Measurements from ENCODE around the gene MYPN.
A peak's percentile ranks its signal among the peaks of the same experiment; 100 is the strongest.
"Not testable (repeated sequence)": the region's sequence is repeated elsewhere in the genome, so short reads cannot be mapped to it uniquely, and the experiment has no call there.

Gene MYPN

GRCh38 chr10:68171539-68172080 is 62.3 kb downstream of the MYPN start:
- DNase-seq = peak in 1 of 5 experiments; percentile 12

DNA sequence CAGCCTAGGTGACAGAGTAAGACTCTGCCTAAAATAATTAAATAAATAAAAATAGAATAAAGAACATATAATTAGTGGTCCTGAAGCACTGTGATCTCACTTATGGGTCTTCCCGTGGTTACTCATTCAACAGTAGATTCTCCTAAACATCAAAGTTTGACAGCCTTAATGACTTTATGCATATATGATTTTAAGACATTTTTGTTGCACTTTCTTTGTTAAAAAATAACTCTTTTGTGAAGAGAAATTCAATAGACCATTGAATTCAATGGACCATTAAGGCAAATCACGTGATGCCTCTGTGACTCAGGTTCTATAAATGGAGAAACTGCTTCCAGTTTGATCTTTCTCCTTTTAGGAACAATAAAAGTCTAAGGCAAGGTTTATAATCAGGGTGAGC is 63.0 kb downstream of the MYPN start:
- no peak for DNase-seq

GRCh38 chr10:68175949-68176348 is 66.7 kb downstream of the MYPN start:
- DNase-seq = no peak

DNA sequence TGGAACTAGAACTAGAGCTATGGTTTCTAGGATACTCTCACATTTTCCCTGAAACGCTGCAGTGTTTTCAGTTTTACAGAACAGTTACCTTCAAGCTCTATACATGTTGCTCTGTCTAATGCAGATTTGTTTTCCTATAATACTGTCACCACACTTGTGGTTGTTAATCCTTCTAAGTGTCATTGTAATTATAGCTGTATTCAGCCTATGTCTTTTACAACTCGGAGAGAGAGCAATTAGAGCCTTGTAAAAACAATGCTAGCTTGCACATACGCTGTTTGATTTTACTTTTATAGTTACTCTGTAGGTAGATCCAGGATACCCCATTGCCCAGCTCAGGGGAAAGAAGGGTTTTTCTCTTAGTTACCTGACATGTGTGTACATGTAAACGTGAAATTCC is 67.5 kb downstream of the MYPN start:
- no peak for DNase-seq

GRCh38 chr10:68178592-68178991 is 69.3 kb downstream of the MYPN start:
- DNase-seq = no peak

- DNase-seq = no peak
These were observed 69.7 kb downstream of the MYPN start for GRCh38 chr10:68179016-68179415.

GRCh38 chr10:68180490-68180889 is 71.2 kb downstream of the MYPN start:
- no peak for DNase-seq

GRCh38 chr10:68184546-68184945 is 75.3 kb downstream of the MYPN start:
- DNase-seq = no peak

DNA sequence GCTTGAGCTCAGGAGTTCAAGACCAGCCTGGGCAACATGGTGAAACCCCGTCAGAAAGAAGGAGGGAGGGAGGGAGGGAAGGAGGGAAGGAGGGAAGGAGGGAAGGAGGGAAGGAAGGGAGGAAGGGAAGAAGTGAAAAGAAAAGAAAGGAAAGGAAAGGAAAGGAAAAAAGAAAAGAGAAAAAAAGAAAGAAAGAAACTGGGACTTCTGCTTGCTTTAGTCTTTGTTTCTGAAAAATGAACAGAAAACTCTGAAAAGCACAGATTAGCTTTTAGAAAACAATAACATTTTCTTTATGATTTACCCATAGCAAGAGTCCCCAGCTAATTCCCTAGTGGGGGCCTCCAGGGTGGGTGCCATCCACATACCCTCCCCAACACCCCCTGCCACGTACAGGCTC is 75.8 kb downstream of the MYPN start:
- no peak for DNase-seq

- no peak for DNase-seq
These were observed 79.5 kb downstream of the MYPN start for GRCh38 chr10:68188835-68189234.

GRCh38 chr10:68192113-68192512 is 82.8 kb downstream of the MYPN start:
- peak in 1 of 5 experiments; percentile 26 for DNase-seq

DNA sequence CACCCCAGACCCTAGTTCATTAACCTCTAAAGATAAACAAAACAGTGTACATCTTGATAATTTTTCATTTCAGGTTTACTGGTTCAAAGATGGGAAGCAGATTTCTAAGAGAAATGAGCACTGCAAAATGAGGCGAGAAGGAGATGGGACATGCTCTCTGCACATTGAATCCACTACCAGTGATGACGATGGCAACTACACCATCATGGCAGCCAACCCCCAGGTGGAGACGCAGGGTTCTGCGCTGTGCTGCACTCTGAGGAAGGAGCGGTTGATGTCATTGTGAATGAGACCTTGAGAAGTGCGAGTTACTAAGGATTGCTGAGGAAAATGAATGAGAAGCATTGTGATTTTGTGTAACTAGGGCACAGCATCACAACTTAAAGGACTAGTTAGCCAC is 85.0 kb downstream of the MYPN start:
- no peak for DNase-seq

DNA sequence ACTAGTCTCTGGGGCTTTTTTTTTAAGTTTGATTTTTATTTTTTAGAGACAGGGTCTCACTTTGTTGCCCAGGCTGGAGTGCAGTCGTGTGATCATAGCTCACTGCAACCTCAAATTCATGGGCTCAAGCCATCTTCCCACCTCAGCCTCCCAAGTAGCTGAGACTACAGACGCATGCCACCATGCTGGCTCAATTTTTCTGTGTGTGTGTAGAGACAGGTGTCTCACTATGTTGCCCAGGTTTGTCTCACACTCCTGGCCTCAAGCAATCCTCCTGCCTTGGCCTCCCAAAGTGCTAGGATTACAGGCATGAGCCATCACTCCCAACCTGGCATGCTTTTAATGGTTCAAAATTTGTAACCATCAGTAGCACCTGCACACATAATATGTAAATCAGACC is 86.5 kb downstream of the MYPN start:
- not testable (repeated sequence) for DNase-seq

DNA sequence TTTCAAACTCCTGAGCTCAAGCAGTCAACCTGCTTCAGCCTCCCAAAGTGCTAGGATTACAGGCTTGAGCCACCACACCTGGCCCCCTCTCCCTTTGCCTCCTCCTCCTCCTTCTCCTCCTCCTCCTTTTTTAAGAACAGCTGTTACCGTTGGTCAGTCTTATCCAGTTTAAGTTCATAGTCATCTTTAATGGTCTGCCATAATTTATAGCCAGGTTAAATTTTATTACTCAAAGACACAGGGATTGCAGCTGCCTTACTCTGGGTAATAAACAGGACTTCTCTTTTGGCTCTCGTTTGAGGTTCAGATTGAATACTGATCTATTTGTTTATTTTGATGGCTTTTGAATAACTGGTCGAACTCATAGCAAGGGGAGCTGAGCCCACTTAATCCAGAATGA is 87.4 kb downstream of the MYPN start:
- DNase-seq = no peak

DNA sequence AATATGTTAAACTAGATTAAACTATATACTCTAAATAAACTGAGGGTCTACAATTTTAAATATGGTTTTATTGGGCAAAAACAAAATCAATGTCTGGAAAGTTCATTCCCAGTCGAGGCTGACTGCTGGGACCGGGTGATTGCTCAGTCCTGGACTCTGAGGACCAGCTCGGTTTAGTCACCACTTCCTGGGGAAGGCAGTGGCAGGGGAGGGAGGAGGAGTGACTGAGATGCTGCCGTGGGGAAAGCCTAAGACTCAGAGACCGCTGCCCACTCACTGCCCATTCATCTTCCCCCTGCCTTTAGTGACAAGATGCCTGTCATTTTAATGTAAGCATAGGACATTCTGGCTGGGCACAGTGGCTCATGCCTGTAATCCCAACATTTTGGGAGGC is 93.7 kb downstream of the MYPN start:
- peak in 1 of 5 experiments; percentile 24 for DNase-seq

DNA sequence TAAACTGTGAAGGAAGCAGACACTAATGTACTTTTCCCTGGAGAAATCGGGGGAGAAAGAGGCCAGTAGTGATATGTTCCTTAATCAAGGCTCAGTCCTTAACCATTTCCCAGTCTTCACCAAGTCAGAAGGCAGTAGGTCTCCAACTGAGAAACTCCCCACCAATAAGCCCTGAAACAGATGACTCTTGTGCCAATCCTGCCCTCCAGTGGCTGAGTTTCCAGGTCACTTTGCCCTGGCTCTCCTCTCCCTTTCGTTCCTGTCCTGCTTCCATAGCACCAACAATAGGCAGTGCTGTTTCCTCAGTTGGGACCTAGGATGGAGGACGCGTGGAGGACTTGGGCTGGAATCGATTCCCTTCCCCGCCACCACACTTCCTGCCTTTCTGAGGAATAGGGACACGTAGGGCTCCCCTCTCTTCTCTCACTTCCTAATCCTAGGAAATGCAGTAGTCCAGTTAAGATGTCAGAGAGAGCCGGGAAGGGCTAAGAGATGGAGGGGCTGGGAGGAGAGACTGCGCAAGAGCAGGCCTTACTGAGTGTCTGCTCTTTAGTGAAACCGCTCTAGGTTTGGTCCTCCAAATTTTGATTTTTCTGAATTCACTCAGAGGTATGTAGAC is 99.2 kb downstream of the MYPN start:
- peak in 1 of 5 experiments; percentile 57 for DNase-seq

GRCh38 chr10:68211669-68212068 is 102.4 kb downstream of the MYPN start:
- DNase-seq = no peak

- DNase-seq = peak in 1 of 5 experiments; percentile 37
These were observed 103.5 kb downstream of the MYPN start for GRCh38 chr10:68212721-68213352.

- no peak for DNase-seq
These were observed 109.5 kb downstream of the MYPN start for GRCh38 chr10:68218786-68219185.

DNA sequence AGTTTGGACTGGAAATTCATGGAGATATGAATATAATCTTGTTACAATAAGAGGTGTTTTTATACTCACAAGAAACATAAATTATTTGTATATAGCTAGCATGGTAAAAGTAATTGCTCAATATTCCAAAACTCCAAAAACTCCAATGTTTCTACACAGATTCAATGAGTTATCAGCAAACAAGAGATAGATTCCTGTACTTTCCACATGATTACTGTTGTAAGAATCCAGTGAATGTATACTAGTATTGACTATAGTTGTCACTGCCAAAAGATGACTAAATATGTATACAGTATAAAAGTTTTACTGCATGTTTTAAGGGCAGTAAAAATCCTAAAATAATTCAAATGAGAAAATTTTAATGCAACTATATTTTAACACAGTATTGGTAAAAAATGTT is 111.9 kb downstream of the MYPN start:
- DNase-seq = no peak

DNA sequence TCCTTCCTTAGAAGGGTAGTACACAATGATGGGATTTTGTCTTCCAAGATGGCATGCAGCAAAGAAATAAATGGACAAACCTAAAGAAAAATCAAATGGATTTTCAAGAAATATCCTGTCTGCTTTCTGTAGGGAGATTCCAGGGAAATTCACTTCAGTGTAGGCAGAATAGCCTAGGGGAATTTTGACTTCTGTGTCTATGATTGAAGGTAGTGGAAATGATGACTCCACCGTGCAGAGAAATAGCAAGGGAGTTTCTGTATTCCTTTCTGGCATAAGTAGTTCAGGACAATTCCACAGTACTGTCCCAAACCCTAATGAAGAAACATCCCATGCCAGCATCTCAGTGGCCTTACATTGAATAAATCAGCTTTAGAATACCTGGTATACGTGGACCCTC is 113.1 kb downstream of the MYPN start:
- no peak for DNase-seq

DNA sequence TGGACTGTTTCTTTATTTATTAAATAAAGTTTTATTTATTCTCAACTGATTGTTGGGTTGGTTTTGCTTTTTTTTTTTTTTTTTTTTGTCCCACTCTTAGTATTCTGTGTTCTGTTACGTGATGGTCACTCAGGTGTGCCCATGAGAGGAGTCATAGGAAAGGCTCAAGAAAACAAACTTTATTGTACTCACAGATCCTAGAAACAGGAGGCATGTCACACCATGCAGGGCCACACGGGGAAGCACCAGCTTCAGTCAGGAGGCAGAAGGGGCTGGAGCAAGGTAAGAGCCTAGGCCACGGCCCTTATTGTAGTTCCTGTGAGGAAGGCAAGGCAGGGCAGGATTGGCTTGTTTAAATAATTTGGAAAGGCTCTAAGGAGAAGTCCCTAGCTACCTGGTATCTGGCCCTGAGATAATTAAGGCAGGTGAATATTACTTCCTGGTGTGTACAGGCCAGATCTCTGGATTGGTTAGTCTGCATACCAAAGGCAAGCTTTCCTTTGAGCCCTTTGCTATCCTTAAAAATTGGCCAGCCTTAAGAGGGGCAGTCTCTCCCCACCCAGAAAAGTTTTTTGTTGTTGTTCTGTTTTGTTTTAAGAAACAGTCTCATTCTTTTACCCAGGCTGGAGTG is 114.4 kb downstream of the MYPN start:
- DNase-seq = peak in 1 of 5 experiments; percentile 35

DNA sequence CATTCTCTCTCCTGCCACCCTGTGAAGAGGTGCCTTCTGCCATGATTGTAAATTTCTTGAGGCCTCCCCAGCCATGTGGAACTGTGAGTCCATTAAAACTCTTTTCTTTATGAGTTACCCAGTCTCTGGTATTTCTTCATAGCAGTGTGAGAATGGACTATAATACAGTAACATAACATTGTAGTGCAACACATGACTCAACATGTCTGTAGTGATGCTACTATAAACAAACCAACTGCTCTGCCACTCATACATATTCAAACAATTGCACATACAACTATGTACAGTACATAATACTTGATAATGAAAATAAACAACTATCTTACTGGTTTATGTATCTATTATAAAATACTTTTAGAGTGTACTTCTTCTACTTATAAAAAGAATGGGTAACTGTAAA is 115.5 kb downstream of the MYPN start:
- DNase-seq = no peak

DNA sequence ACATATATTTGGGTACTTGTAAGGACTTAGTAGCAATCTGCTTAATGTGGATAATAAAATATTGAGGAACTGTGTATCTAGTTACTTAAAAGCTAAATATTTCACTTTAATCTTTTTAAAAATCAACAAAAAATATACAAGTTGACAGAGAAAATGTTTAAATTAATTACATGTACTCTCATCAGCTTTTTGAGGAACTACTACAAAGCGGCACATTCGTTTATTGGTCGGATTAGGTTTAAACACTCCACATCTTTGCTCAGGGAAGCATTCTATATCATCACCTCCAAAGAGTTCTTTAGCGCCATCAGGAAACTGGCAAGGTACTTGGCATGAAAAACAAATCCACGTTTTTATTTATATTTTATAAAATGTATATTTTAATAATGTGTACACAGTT is 121.0 kb downstream of the MYPN start:
- no peak for DNase-seq

All from T-helper 2 cell (primary cell).